DND-41 (cell line): ENCODE results near the gene VPS35L.

Experiments
- CTCF ChIP-seq: IDR thresholded peaks from 2 replicates; pipeline ENCODE4 v1.5.1; 2012; ENCODE audit warnings: borderline replicate concordance, low read length, moderate library complexity, mild to moderate bottlenecking; ENCODE audit not compliant: poor library complexity, severe bottlenecking; ENCODE audit errors: extremely low read depth
- EZH2 ChIP-seq: IDR thresholded peaks from 3 replicates; pipeline ENCODE4 v1.6.1; 2012; ENCODE audit warnings: borderline replicate concordance, low read depth, mild to moderate bottlenecking, moderate library complexity, low read length, inconsistent platforms; ENCODE audit not compliant: severe bottlenecking

GRCh38 chr16:19691161-19691711 is 135.7 kb downstream of the VPS35L start:
- TF ChIP-seq CTCF (no peak), EZH2 (no peak)
